Esophagus muscularis mucosa (tissue), 4 donors: ENCODE measurements around the gene KCNJ12.
"Not testable (repeated sequence)": the region's sequence is repeated elsewhere in the genome, so short reads cannot be mapped to it uniquely, and the experiment has no call there.

ENCODE experiments used
- EP300 ChIP-seq: sonication (generic); formaldehyde crosslinking; IDR thresholded peaks from one replicate; pipeline ENCODE4 v1.6.1; 2017; ENCODE audit warnings: antibody characterized with exemption
- POLR2A ChIP-seq: fragments of 450-650 bp; IDR thresholded peaks from one replicate; pipeline ENCODE4 v1.6.1; 2017; ENCODE audit warnings: antibody characterized with exemption, moderate library complexity, mild to moderate bottlenecking, low read depth
- POLR2AphosphoS5 ChIP-seq, 2 donors: sonication (generic); formaldehyde crosslinking; IDR thresholded peaks; one replicate each; pipeline ENCODE4 v1.6.1; 2017; ENCODE audit warnings: antibody characterized with exemption in 2 of 2
- TF ChIP-seq, protein P1 (sequence below), 3 experiments: fragments of 200-600 bp in 2 of 3; fragments of 450-650 bp in 1 of 3; sonication (generic) in 2 of 3; IDR thresholded peaks; one replicate each; pipeline ENCODE4 v1.5.1; 2017 to 2019; ENCODE audit warnings: antibody characterized with exemption in 3 of 3, mild to moderate bottlenecking in 2 of 3, moderate library complexity in 1 of 3

DNA sequence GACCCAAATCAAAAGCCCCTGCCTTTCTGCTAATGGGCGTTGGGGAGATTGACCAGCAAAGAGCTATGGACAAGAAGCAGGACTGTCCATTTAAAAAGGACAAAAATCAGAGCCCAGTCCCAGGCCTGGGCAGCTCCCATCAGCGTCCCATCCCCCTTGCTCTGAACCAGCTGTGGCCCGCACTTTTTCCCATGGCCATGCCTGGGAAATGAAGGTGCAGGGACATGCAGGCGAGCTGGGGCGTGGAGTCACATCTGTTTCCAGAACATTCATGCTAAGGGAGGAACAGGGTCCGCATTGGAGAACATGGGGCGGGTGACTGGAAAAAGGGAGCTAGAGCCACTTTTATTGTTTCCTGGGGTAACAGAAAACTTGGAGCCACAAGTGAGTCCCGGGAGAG, 50.7 kb downstream of the KCNJ12 start:
- TF ChIP-seq, protein P1, sequence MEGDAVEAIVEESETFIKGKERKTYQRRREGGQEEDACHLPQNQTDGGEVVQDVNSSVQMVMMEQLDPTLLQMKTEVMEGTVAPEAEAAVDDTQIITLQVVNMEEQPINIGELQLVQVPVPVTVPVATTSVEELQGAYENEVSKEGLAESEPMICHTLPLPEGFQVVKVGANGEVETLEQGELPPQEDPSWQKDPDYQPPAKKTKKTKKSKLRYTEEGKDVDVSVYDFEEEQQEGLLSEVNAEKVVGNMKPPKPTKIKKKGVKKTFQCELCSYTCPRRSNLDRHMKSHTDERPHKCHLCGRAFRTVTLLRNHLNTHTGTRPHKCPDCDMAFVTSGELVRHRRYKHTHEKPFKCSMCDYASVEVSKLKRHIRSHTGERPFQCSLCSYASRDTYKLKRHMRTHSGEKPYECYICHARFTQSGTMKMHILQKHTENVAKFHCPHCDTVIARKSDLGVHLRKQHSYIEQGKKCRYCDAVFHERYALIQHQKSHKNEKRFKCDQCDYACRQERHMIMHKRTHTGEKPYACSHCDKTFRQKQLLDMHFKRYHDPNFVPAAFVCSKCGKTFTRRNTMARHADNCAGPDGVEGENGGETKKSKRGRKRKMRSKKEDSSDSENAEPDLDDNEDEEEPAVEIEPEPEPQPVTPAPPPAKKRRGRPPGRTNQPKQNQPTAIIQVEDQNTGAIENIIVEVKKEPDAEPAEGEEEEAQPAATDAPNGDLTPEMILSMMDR (IDR thresholded peaks at IDR 0.05) = not testable (repeated sequence)
- TF ChIP-seq POLR2AphosphoS5 (IDR thresholded peaks at IDR 0.05); EP300; POLR2A: not testable (repeated sequence)
